ENCODE results near the gene BRIP1.

DNA sequence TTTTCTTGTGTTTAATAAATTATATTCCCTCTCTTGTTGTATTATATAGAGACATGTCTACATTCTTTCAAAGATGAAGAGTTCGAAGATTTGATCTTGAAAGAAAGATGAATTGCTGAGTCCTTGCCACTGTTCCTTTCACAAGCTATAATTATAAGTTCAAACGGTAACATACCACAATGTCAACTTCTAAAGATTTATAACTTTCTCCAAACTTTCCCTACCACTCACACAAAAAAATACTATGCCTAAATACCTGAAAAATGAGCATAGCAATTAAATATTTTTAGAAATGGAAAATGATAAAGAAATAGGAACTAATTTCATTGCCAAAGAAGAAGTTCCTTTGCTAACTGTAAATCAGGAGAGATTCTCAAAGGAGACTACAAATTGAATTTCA, 50.6 kb downstream of the BRIP1 start:
- TF ChIP-seq POLR2A (IDR thresholded peaks at IDR 0.05; ENCODE audit: low read length): no peak
- TF ChIP-seq, protein P1, sequence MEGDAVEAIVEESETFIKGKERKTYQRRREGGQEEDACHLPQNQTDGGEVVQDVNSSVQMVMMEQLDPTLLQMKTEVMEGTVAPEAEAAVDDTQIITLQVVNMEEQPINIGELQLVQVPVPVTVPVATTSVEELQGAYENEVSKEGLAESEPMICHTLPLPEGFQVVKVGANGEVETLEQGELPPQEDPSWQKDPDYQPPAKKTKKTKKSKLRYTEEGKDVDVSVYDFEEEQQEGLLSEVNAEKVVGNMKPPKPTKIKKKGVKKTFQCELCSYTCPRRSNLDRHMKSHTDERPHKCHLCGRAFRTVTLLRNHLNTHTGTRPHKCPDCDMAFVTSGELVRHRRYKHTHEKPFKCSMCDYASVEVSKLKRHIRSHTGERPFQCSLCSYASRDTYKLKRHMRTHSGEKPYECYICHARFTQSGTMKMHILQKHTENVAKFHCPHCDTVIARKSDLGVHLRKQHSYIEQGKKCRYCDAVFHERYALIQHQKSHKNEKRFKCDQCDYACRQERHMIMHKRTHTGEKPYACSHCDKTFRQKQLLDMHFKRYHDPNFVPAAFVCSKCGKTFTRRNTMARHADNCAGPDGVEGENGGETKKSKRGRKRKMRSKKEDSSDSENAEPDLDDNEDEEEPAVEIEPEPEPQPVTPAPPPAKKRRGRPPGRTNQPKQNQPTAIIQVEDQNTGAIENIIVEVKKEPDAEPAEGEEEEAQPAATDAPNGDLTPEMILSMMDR (IDR thresholded peaks at IDR 0.05): no peak
- TF ChIP-seq HDAC2 (IDR thresholded peaks at IDR 0.05): no peak
- TF ChIP-seq RAD21 (conservative IDR thresholded peaks at IDR 0.05 in 1 of 2, IDR thresholded peaks at IDR 0.05 in 1 of 2): no peak
- TF ChIP-seq JUNB (IDR thresholded peaks at IDR 0.05): no peak
- TF ChIP-seq FOXS1 (CRISPR knock-in tag; IDR thresholded peaks at IDR 0.05): no peak
- no peak for TF ChIP-seq CEBPB (IDR thresholded peaks at IDR 0.05)
- no peak for TF ChIP-seq POLR2AphosphoS2 (conservative IDR thresholded peaks at IDR 0.05; ENCODE audit: low read length)
